H9 (cell line): ENCODE measurements around the gene R3HDM4. TPM values are rescaled to one million over a fixed set of nuclear protein-coding genes. Genes with fewer than 3 reads are reported as not detected.
A peak's percentile ranks its signal among the peaks of the same experiment; 100 is the strongest.

Experiments
- DNase-seq: peaks from one replicate; pipeline ENCODE4 v3.0.0-alpha.2; 2017
- H2AFZ ChIP-seq: one replicate; pipeline ENCODE4 v1.6.1; 2013; ENCODE audit warnings: mild to moderate bottlenecking, low read length, control low read depth, moderate library complexity
- H2AK5ac ChIP-seq: 2 replicates; pipeline ENCODE4 v1.6.1; 2013; ENCODE audit warnings: low read length, control low read depth, mixed read lengths; ENCODE audit not compliant: insufficient read length
- H2BK120ac ChIP-seq: one replicate; pipeline ENCODE4 v1.6.1; 2013; ENCODE audit warnings: low read depth, mild to moderate bottlenecking, low read length, control low read depth, inconsistent platforms; ENCODE audit not compliant: poor library complexity, severe bottlenecking
- H2BK12ac ChIP-seq: 2 replicates; pipeline ENCODE4 v1.6.1; 2013; ENCODE audit warnings: low read length, control low read depth, mixed read lengths, low read depth; ENCODE audit not compliant: insufficient read length
- H2BK15ac ChIP-seq: 2 replicates; pipeline ENCODE4 v1.6.1; 2013; ENCODE audit warnings: low read depth, low read length, control low read depth
- H2BK20ac ChIP-seq: one replicate; pipeline ENCODE4 v1.6.1; 2013; ENCODE audit warnings: low read depth, mild to moderate bottlenecking, low read length, control low read depth, inconsistent platforms; ENCODE audit not compliant: poor library complexity, severe bottlenecking
- H2BK5ac ChIP-seq: 2 replicates; pipeline ENCODE4 v1.6.1; 2013; ENCODE audit warnings: low read length, control low read depth, mixed read lengths; ENCODE audit not compliant: insufficient read length
- H3K14ac ChIP-seq: 2 replicates; pipeline ENCODE4 v1.6.1; 2013; ENCODE audit warnings: low read length, control low read depth; ENCODE audit not compliant: insufficient read depth
- H3K18ac ChIP-seq: 2 replicates; pipeline ENCODE4 v1.6.1; 2013; ENCODE audit warnings: low read depth, mild to moderate bottlenecking, mixed read lengths, low read length, control low read depth; ENCODE audit not compliant: insufficient read length
- H3K23ac ChIP-seq: 2 replicates; pipeline ENCODE4 v1.6.1; 2013; ENCODE audit warnings: low read length, control low read depth, mixed read lengths, low read depth; ENCODE audit not compliant: insufficient read length
- H3K23me2 ChIP-seq: 2 replicates; pipeline ENCODE4 v1.6.1; 2013; ENCODE audit warnings: low read depth, mild to moderate bottlenecking, mixed read lengths, low read length, control low read depth; ENCODE audit not compliant: insufficient read length, poor library complexity, severe bottlenecking
- H3K27ac ChIP-seq: 2 replicates; pipeline ENCODE4 v1.5.1; 2013; ENCODE audit warnings: low read length, control low read depth, mixed read lengths, low read depth; ENCODE audit not compliant: insufficient read length
- H3K27me3 ChIP-seq: 2 replicates; pipeline ENCODE4 v1.6.1; 2013; ENCODE audit warnings: low read length, control low read depth, inconsistent platforms; ENCODE audit not compliant: insufficient read depth
- H3K4ac ChIP-seq: 2 replicates; pipeline ENCODE4 v1.6.1; 2013; ENCODE audit warnings: low read depth, mild to moderate bottlenecking, control low read depth, inconsistent platforms, low read length, moderate library complexity
- H3K4me1 ChIP-seq: 2 replicates; pipeline ENCODE4 v1.6.1; 2013; ENCODE audit warnings: low read length, control low read depth, inconsistent platforms; ENCODE audit not compliant: insufficient read depth
- H3K4me2 ChIP-seq: 2 replicates; pipeline ENCODE4 v1.6.1; 2013; ENCODE audit warnings: low read length, control low read depth, mixed read lengths; ENCODE audit not compliant: insufficient read length, insufficient read depth
- H3K56ac ChIP-seq: 2 replicates; pipeline ENCODE4 v1.6.1; 2013; ENCODE audit warnings: low read depth, mild to moderate bottlenecking, mixed read lengths, low read length, control low read depth; ENCODE audit not compliant: insufficient read length
- H3K79me1 ChIP-seq: 2 replicates; pipeline ENCODE4 v1.6.1; 2013; ENCODE audit warnings: low read depth, mild to moderate bottlenecking, moderate library complexity, low read length, control low read depth, inconsistent platforms; ENCODE audit not compliant: insufficient read depth, poor library complexity, severe bottlenecking
- H3K79me2 ChIP-seq: 2 replicates; pipeline ENCODE4 v1.6.1; 2013; ENCODE audit warnings: low read length, control low read depth, inconsistent platforms; ENCODE audit not compliant: insufficient read depth
- H3K9ac ChIP-seq: 2 replicates; pipeline ENCODE4 v1.6.1; 2013; ENCODE audit warnings: low read length, control low read depth, mixed read lengths; ENCODE audit not compliant: insufficient read length; ENCODE audit errors: extremely low read depth
- H3K9me3 ChIP-seq: one replicate; pipeline ENCODE4 v1.6.1; 2013; ENCODE audit warnings: low read depth, low read length, inconsistent platforms; ENCODE audit not compliant: control insufficient read depth
- H3T11ph ChIP-seq: one replicate; pipeline ENCODE4 v1.6.1; 2013; ENCODE audit warnings: mild to moderate bottlenecking, low read length, control low read depth, inconsistent platforms
- H4K20me1 ChIP-seq: one replicate; pipeline ENCODE4 v1.6.1; 2013; ENCODE audit not compliant: control insufficient read depth, insufficient read length, insufficient read depth
- H4K5ac ChIP-seq: 2 replicates; pipeline ENCODE4 v1.6.1; 2013; ENCODE audit warnings: low read depth, mild to moderate bottlenecking, mixed read lengths, low read length, control low read depth; ENCODE audit not compliant: insufficient read length
- H4K8ac ChIP-seq: replicated peaks from 2 replicates; pipeline ENCODE4 v1.6.1; 2013; ENCODE audit warnings: low read length, control low read depth, mixed read lengths, low read depth; ENCODE audit not compliant: insufficient read length
- H4K91ac ChIP-seq: 2 replicates; pipeline ENCODE4 v1.6.1; 2013; ENCODE audit warnings: low read depth, mild to moderate bottlenecking, moderate library complexity, mixed read lengths, low read length, control low read depth; ENCODE audit not compliant: insufficient read length
- H3K27ac Mint-ChIP-seq, 3 experiments: 2 replicates in 2 of 3; 3 replicates in 1 of 3; pipeline ENCODE4 v1.8.0; 2020 to 2021; ENCODE audit warnings: mixed read lengths in 3 of 3, mild to moderate bottlenecking in 1 of 3, moderate library complexity in 1 of 3
- H3K27me3 Mint-ChIP-seq: 2 replicates; pipeline ENCODE4 v1.8.0; 2021; ENCODE audit warnings: low read depth, mild to moderate bottlenecking, moderate library complexity, mixed read lengths
- H3K36me3 Mint-ChIP-seq, 3 experiments: 2 replicates in 2 of 3; 3 replicates in 1 of 3; pipeline ENCODE4 v1.8.0; 2020 to 2021; ENCODE audit warnings: low read depth in 3 of 3, mixed read lengths in 3 of 3; ENCODE audit not compliant: insufficient read depth in 1 of 3
- H3K4me1 Mint-ChIP-seq, 2 experiments: 2 replicates each; pipeline ENCODE4 v1.8.0; 2020; ENCODE audit warnings: mixed read lengths in 2 of 2
- H3K4me3 Mint-ChIP-seq, 2 experiments: 2 replicates in 1 of 2; 3 replicates in 1 of 2; pipeline ENCODE4 v1.8.0; 2020 to 2021; ENCODE audit warnings: mild to moderate bottlenecking in 2 of 2, mixed read lengths in 2 of 2, moderate library complexity in 1 of 2
- H3K9me3 Mint-ChIP-seq, 2 experiments: 2 replicates in 1 of 2; 3 replicates in 1 of 2; pipeline ENCODE4 v1.8.0; 2020; ENCODE audit warnings: mild to moderate bottlenecking in 2 of 2, mixed read lengths in 2 of 2, moderate library complexity in 1 of 2
- CTCF ChIP-seq: fragments of 200-600 bp; sonication (generic); conservative IDR thresholded peaks from 3 replicates; pipeline ENCODE4 v1.8.0; 2021; ENCODE audit warnings: antibody characterized with exemption, mild to moderate bottlenecking
- WGBS: extraction: QIAGEN DNeasy Blood & Tissue Kit; methylation state at CpG from one replicate; pipeline ENCODE4 v1.1.7; 2013; ENCODE audit warnings: missing lambda C conversion rate, low lambda C conversion rate, mixed read lengths; ENCODE audit not compliant: insufficient read length; ENCODE audit errors: extremely low coverage; 5-methylcytosine and 5-hydroxymethylcytosine counted together
- total RNA-seq: library from RNA; stranded (reverse); gene quantifications from 2 replicates; pipeline ENCODE4 v1.2.1, GENCODE V29; 2021

The R3HDM4 gene
- total RNA-seq, 1 experiment from 2014 or later, result 66.4 TPM

- no CpG with 5 or more reads among the region's 18 CpGs for WGBS
- no peak overlapping the region for H4K5ac ChIP-seq
- peaks cover 3% of the 10 kb centered on the region for H3K23me2 ChIP-seq
- no peak overlapping the region for H3K18ac ChIP-seq
- no peaks in the 10 kb centered on the region; the same call in 1 of the 2 replicates for H3K79me2 ChIP-seq
- Mint-ChIP-seq H3K27ac (0 out of 7 replicates have a peak overlapping the region, but pooled peaks of 1 of the 3 experiments have one; percentile 55), H3K4me1 (peaks cover 8 to 18% of the 10 kb centered on the region in 2 experiments; a peak in 3 of 4 replicates), H3K9me3 (no peaks in the 10 kb centered on the region), H3K36me3 (peaks cover 7 to 35% (median 23%) of the 10 kb centered on the region in 3 experiments), H3K27me3 (peaks cover 4% of the 10 kb centered on the region; the same call in 1 of the 2 replicates), H3K4me3 (no peak overlapping the region; a peak in 2 of 5 replicates)
- no peak overlapping the region for H3K9ac ChIP-seq
- no peak overlapping the region for H2AK5ac ChIP-seq
- no peak overlapping the region for H2AFZ ChIP-seq
- no peak overlapping the region for H2BK12ac ChIP-seq
- H2BK5ac ChIP-seq, result no peak overlapping the region
- H4K91ac ChIP-seq, result no peak overlapping the region
- no peak overlapping the region for H3T11ph ChIP-seq
- no peak overlapping the region for H3K4ac ChIP-seq
- H3K27me3 ChIP-seq, result no peaks in the 10 kb centered on the region
- H3K23ac ChIP-seq, result no peak overlapping the region
- no peak overlapping the region for H2BK15ac ChIP-seq
- H3K4me2 ChIP-seq, result no peak overlapping the region
- H3K14ac ChIP-seq, result no peak overlapping the region; the same call in 1 of the 2 replicates
- H3K79me1 ChIP-seq, result no peaks in the 10 kb centered on the region
- no peaks in the 10 kb centered on the region for H4K20me1 ChIP-seq
- no peaks in the 10 kb centered on the region for H3K4me1 ChIP-seq
- peak; percentile 77 for DNase-seq
- no peak overlapping the region for H2BK120ac ChIP-seq
- no peak overlapping the region for H4K8ac ChIP-seq
- TF ChIP-seq CTCF, result no peak
- no peak overlapping the region for H3K27ac ChIP-seq
- no peaks in the 10 kb centered on the region for H3K9me3 ChIP-seq
- H3K56ac ChIP-seq, result no peak overlapping the region
- H2BK20ac ChIP-seq, result no peak overlapping the region
Measured at GRCh38 chr19:928471-929202, 15.6 kb upstream of the R3HDM4 start.
